ENCODE results near the gene ITGA2.

DNA sequence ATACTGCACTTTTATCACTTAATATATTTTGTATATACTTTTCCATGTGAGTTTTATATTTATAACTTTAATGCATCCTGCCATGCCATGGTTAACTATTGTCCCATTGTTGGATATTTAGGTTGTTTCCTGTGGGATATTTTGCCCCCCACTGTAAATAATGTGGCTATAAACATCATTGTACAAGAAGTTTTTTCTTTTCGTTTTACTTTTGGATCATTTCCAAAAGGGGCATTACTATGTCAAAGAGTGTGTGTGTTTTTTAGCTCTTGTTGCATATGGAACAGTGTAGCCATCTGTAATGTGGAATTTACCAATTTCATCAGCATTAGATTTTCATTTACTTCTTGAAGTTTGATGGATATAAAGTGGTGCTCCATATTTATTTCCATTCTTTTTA, 13.3 kb downstream of the ITGA2 start:
- TF ChIP-seq, protein P1, sequence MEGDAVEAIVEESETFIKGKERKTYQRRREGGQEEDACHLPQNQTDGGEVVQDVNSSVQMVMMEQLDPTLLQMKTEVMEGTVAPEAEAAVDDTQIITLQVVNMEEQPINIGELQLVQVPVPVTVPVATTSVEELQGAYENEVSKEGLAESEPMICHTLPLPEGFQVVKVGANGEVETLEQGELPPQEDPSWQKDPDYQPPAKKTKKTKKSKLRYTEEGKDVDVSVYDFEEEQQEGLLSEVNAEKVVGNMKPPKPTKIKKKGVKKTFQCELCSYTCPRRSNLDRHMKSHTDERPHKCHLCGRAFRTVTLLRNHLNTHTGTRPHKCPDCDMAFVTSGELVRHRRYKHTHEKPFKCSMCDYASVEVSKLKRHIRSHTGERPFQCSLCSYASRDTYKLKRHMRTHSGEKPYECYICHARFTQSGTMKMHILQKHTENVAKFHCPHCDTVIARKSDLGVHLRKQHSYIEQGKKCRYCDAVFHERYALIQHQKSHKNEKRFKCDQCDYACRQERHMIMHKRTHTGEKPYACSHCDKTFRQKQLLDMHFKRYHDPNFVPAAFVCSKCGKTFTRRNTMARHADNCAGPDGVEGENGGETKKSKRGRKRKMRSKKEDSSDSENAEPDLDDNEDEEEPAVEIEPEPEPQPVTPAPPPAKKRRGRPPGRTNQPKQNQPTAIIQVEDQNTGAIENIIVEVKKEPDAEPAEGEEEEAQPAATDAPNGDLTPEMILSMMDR (IDR thresholded peaks at IDR 0.05): no peak
- no peak for TF ChIP-seq POLR2A (IDR thresholded peaks at IDR 0.05)

All from thyroid gland (tissue), 4 donors.